Natural killer cell (primary cell): Measurements from ENCODE around the gene SLC25A28. TPM values are rescaled to one million over a fixed set of nuclear protein-coding genes. Genes with fewer than 3 reads are reported as not detected.
"Not testable (repeated sequence)": the region's sequence is repeated elsewhere in the genome, so short reads cannot be mapped to it uniquely, and the experiment has no call there.

Source experiments
- ATAC-seq, 3 donors: fragments of 150-1000 bp in 2 of 3; fragments of 200-7000 bp in 1 of 3; cut with Tn5 transposase; 1 replicate in 1 of 3; 2 replicates in 2 of 3; pipeline ENCODE4 v1.10.0; 2021; ENCODE audit warnings: mild to moderate bottlenecking in 2 of 3, moderate library complexity in 2 of 3
- DNase-seq, 2 donors: peaks; one replicate each; pipeline versions ENCODE4 v3.0.0 to v3.0.0-alpha.2; 2013 to 2021; ENCODE audit warnings: mixed read lengths in 1 of 2
- H3K27ac ChIP-seq: one replicate; pipeline ENCODE4 v1.5.1; 2013; ENCODE audit warnings: mild to moderate bottlenecking, low read length
- H3K27me3 ChIP-seq: one replicate; pipeline ENCODE4 v1.6.1; 2013; ENCODE audit warnings: low read length; ENCODE audit not compliant: control insufficient read depth, insufficient read depth
- H3K36me3 ChIP-seq: one replicate; pipeline ENCODE4 v1.6.1; 2013; ENCODE audit warnings: low read length; ENCODE audit not compliant: control insufficient read depth, insufficient read depth
- H3K4me1 ChIP-seq: one replicate; pipeline ENCODE4 v1.6.1; 2013; ENCODE audit warnings: low read length; ENCODE audit not compliant: control insufficient read depth, insufficient read depth
- H3K4me3 ChIP-seq: one replicate; pipeline ENCODE4 v1.5.1; 2013; ENCODE audit warnings: low read length
- H3K9me3 ChIP-seq: one replicate; pipeline ENCODE4 v1.6.1; 2013; ENCODE audit warnings: low read length; ENCODE audit not compliant: control insufficient read depth, insufficient read depth
- H3K27ac Mint-ChIP-seq, 2 donors: one replicate each; pipeline ENCODE4 v1.8.0; 2022; ENCODE audit warnings: mild to moderate bottlenecking in 2 of 2, mixed read lengths in 2 of 2, moderate library complexity in 1 of 2
- H3K27me3 Mint-ChIP-seq, 2 donors: one replicate each; pipeline ENCODE4 v1.8.0; 2022; ENCODE audit warnings: low read depth in 2 of 2, mixed read lengths in 2 of 2
- H3K36me3 Mint-ChIP-seq: one replicate; pipeline ENCODE4 v1.8.0; 2022; ENCODE audit warnings: mixed read lengths
- H3K4me1 Mint-ChIP-seq, 2 donors: one replicate each; pipeline ENCODE4 v1.8.0; 2022; ENCODE audit warnings: mixed read lengths in 2 of 2
- H3K4me3 Mint-ChIP-seq: one replicate; pipeline ENCODE4 v1.8.0; 2022; ENCODE audit warnings: mild to moderate bottlenecking, moderate library complexity, mixed read lengths
- H3K9me3 Mint-ChIP-seq, 2 donors: one replicate each; pipeline ENCODE4 v1.8.0; 2022; ENCODE audit warnings: mixed read lengths in 2 of 2
- CTCF ChIP-seq: fragments of 200-600 bp; IDR thresholded peaks from one replicate; pipeline ENCODE4 v1.8.0; 2022; ENCODE audit warnings: antibody characterized with exemption
- WGBS: methylation state at CpG from one replicate; pipeline ENCODE4 v1.1.7; 2013; ENCODE audit warnings: missing lambda C conversion rate; ENCODE audit not compliant: insufficient coverage; 5-methylcytosine and 5-hydroxymethylcytosine counted together
- intact Hi-C: fragments of 100-400 bp; cut with micrococcal nuclease; formaldehyde crosslinking; loops from one replicate; pipeline ENCODE4 v1.14.2; 2022
- total RNA-seq, 4 donors: library from RNA; stranded (reverse); fragments of 120-200 nt in 1 of 4; gene quantifications; one replicate each; pipeline versions ENCODE4 v1.2.3 to v1.2.4, GENCODE V29; 2013 to 2022

SLC25A28 gene
- total RNA-seq, 3 donors from 2014 or later (not counting 1 experiment from before 2014, with no cell fraction given), result 73.0 to 83.6 (median 75.3) TPM

- DNase-seq (no peak), ATAC-seq (no peak)
- Histone ChIP-seq H3K4me3 (no peak overlapping the region), H3K4me1 (no peaks in the 10 kb centered on the region), H3K27me3 (no peaks in the 10 kb centered on the region), H3K27ac (no peak overlapping the region), H3K9me3 (no peaks in the 10 kb centered on the region), H3K36me3 (peaks cover 6% of the 10 kb centered on the region)
- Mint-ChIP-seq H3K27ac (no peak overlapping the region), H3K4me1 (no peaks in the 10 kb centered on the region), H3K4me3 (no peak overlapping the region), H3K36me3 (no peaks in the 10 kb centered on the region), H3K9me3 (no peaks in the 10 kb centered on the region), H3K27me3 (peaks cover 0 to 3% of the 10 kb centered on the region in 2 donors)
- TF ChIP-seq CTCF, result no peak
- intact Hi-C loops, result no loop called here
- WGBS, result 78% methylated on average over 2 of the region's 2 CpGs
Measured at GRCh38 chr10:99605351-99605750, 14.9 kb downstream of the SLC25A28 start.

- H3K36me3 ChIP-seq, result peaks cover 3% of the 10 kb centered on the region
Measured at GRCh38 chr10:99604862-99605261, 15.4 kb downstream of the SLC25A28 start.

GRCh38 chr10:99598781-99599509, 21.3 kb downstream of the SLC25A28 start:
- Mint-ChIP-seq H3K4me1 (no peaks in the 10 kb centered on the region), H3K4me3 (no peak overlapping the region), H3K27me3 (peaks cover 7 to 8% of the 10 kb centered on the region in 2 donors), H3K36me3 (no peaks in the 10 kb centered on the region), H3K9me3 (no peaks in the 10 kb centered on the region), H3K27ac (no peak overlapping the region)
- 90% methylated on average over 8 of the region's 8 CpGs for WGBS
- Histone ChIP-seq H3K27ac (no peak overlapping the region), H3K36me3 (no peaks in the 10 kb centered on the region), H3K27me3 (no peaks in the 10 kb centered on the region), H3K9me3 (no peaks in the 10 kb centered on the region), H3K4me3 (no peak overlapping the region), H3K4me1 (no peaks in the 10 kb centered on the region)
- no peak for TF ChIP-seq CTCF
- intact Hi-C loops, result no loop called here
- ATAC-seq (no peak), DNase-seq (no peak)

More at GRCh38 chr10:99604862-99605261, 15.4 kb downstream of the SLC25A28 start:
- ATAC-seq (no peak), DNase-seq (no peak)
- Mint-ChIP-seq H3K9me3 (no peaks in the 10 kb centered on the region), H3K27ac (no peak overlapping the region), H3K4me3 (no peak overlapping the region), H3K27me3 (peaks cover 0 to 6% of the 10 kb centered on the region in 2 donors), H3K4me1 (no peaks in the 10 kb centered on the region), H3K36me3 (no peaks in the 10 kb centered on the region)
- Histone ChIP-seq H3K27me3 (no peaks in the 10 kb centered on the region), H3K4me1 (no peaks in the 10 kb centered on the region), H3K4me3 (no peak overlapping the region), H3K27ac (no peak overlapping the region), H3K9me3 (no peaks in the 10 kb centered on the region)
- no peak for TF ChIP-seq CTCF
- WGBS, result 100% methylated on average over 1 of the region's 1 CpG
- intact Hi-C loops, result no loop called here

GRCh38 chr10:99598011-99598410, 22.2 kb downstream of the SLC25A28 start:
- no peak for DNase-seq
- ATAC-seq, result no peak
- Histone ChIP-seq H3K4me3 (no peak overlapping the region), H3K27me3 (no peaks in the 10 kb centered on the region), H3K4me1 (no peaks in the 10 kb centered on the region), H3K9me3 (no peaks in the 10 kb centered on the region), H3K36me3 (no peaks in the 10 kb centered on the region), H3K27ac (no peak overlapping the region)
- Mint-ChIP-seq H3K4me3 (no peak overlapping the region), H3K27me3 (peaks cover 7% of the 10 kb centered on the region in 2 donors), H3K36me3 (no peaks in the 10 kb centered on the region), H3K4me1 (no peaks in the 10 kb centered on the region), H3K9me3 (no peaks in the 10 kb centered on the region), H3K27ac (no peak overlapping the region)
- no peak for TF ChIP-seq CTCF
- 92% methylated on average over 4 of the region's 4 CpGs for WGBS
- intact Hi-C loops, result no loop called here

- intact Hi-C loops, H3K27me3 Mint-ChIP-seq, H3K4me3 Mint-ChIP-seq, H3K27ac ChIP-seq, H3K4me1 ChIP-seq, ATAC-seq, H3K36me3 Mint-ChIP-seq, H3K9me3 ChIP-seq, H3K4me3 ChIP-seq, H3K27ac Mint-ChIP-seq, H3K4me1 Mint-ChIP-seq, H3K36me3 ChIP-seq, H3K27me3 ChIP-seq, DNase-seq, H3K9me3 Mint-ChIP-seq: not testable (repeated sequence)
- WGBS, result 86% methylated on average over 4 of the region's 4 CpGs
Measured at GRCh38 chr10:99596708-99597107, 23.5 kb downstream of the SLC25A28 start.
